8988T (cell line): ENCODE data around the gene LILRA6.
A peak's percentile ranks its signal among the peaks of the same experiment; 100 is the strongest.
"Not testable (repeated sequence)": the region's sequence is repeated elsewhere in the genome, so short reads cannot be mapped to it uniquely, and the experiment has no call there.

ENCODE experiments used
- DNase-seq: peaks from one replicate; pipeline ENCODE4 v3.0.0; 2011

Gene LILRA6

DNA sequence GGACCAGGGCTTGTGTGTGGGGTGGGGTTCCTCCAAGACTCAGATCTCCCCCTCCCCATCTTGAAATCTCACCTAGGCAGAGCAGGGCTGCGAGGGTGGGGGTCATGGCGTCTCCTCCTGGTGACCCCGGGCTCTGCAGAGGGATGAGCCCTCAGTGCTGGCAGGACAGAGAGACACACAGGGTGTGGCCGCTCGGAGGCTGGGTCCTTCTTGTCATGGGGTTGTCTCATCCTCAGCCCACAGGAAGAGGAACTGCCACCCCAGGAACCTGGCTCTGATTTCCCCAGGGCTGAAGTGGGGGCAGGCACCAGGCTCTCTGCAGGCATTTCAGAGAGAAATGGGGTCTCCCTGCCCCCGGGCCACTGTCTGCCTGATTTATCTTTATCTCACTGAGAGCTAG lies at the start of gene LILRA6:
Gene LILRA6, minus strand, starts transcription at position 145 of the 400 bp plus-strand sequence.
- not testable (repeated sequence) for DNase-seq

GRCh38 chr19:54289160-54289559 lies 46.6 kb upstream of the LILRA6 start:
- DNase-seq, result not testable (repeated sequence)

- peak; percentile 26 for DNase-seq
These were observed 44.9 kb upstream of the LILRA6 start for GRCh38 chr19:54287456-54287855.

GRCh38 chr19:54286283-54286682 lies 43.7 kb upstream of the LILRA6 start:
- not testable (repeated sequence) for DNase-seq

DNA sequence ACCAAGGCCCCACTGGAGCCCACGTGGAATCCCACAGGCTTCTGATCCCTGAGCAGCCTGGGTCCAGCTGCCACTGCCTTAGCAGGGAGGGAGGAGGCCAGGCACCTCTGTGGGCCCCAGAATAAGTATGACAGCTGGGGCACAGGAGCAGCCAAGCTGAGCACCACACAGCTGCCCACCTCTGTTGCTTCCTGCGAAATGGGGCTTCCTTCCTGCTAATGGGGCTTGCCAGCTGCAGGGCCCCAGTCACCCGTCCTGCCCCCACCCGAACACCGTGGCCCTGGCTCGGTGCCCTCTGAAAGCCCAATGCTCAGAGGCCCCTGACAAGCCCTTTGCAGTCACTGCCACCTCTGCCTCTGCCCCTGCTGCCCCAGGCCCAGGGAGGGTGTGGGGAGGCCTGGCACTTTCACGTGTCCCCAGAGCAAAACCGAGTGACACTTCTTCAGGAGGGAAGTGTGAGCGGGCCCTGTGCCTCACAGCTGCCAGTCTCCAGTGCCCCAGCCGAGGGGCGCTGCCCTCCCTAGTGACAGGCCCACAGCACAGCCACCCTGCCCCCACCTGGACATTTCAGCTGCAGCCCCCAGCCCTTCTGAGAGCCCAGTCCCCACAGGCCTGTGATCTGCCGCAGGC lies 43.0 kb upstream of the LILRA6 start:
- DNase-seq, result not testable (repeated sequence)

GRCh38 chr19:54282686-54283470 lies 40.3 kb upstream of the LILRA6 start:
- DNase-seq, result no peak

- DNase-seq, result not testable (repeated sequence)
These were observed 39.1 kb upstream of the LILRA6 start for GRCh38 chr19:54281729-54282075.

GRCh38 chr19:54281007-54281728 lies 38.6 kb upstream of the LILRA6 start, which contains the start of gene LILRB2:
Gene LILRB2 (minus strand): TSS chr19:54281110. CDS start chr19:54280496, 614 bp downstream.
- no peak for DNase-seq

DNA sequence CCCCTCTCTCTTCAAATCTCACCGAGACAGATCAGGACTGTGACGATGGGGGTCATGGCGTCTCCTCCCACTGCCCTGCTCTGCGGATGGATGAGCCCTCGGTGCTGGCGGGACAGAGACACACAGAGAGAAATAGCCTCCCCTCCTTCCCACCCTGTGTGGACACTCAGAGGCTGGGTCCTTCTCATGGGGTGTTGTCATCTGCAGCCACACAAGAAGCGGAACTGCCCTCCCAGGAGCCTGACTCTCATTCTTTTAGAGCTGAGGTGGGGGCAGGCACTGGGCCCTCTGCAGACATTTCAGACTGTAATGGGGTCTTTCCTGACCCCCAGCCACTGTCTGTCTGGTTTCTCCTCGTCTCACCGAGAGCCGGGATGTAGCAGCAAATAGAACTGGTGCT lies 37.9 kb upstream of the LILRA6 start:
- DNase-seq, result not testable (repeated sequence)

DNA sequence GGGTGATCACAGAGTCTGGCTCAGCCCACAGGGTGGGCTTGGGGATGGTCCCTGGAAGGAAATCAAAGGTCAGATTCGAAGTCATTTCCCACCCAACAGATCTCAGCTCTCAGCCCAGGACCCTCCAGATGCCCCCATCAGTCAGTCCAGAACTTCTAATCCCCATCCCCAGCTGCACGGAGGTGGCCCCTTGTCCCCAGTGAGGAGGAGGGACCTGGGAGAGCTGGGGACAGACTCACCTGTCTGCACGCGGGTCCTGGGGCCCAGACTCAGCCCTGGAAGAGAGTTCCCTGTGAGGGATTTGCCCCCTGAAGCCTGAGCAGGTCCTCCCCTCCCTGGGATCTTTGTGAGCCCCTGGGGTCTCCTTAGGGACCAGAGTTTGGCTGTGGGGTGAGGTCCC lies 37.4 kb upstream of the LILRA6 start:
- not testable (repeated sequence) for DNase-seq

DNA sequence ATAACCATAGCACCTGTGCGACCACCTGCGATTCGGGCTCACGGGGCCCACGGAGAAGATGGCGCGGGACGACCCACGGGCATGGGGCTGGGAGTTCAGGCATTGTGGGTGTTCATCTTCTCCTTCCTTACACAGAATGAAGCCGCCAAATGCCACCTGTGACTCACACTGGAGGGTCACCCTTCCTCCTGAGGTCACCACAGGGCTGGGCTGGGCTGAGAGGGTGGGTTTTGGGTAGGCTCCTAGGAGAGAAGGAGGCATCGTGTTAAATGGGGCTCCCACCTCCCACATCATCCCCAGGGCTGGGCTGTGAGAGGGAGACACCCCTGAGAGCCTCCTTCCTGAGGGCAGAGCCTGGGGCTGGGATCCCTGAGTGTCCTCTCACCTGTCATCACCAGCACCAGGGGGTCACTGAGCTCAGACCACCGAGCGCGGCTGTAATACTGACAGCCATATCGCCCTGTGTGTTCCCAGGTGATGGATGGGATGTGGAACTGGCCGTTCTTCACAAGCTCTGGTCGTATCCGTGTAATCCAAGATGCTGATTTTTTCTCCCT lies 36.9 kb upstream of the LILRA6 start:
- no peak for DNase-seq

DNA sequence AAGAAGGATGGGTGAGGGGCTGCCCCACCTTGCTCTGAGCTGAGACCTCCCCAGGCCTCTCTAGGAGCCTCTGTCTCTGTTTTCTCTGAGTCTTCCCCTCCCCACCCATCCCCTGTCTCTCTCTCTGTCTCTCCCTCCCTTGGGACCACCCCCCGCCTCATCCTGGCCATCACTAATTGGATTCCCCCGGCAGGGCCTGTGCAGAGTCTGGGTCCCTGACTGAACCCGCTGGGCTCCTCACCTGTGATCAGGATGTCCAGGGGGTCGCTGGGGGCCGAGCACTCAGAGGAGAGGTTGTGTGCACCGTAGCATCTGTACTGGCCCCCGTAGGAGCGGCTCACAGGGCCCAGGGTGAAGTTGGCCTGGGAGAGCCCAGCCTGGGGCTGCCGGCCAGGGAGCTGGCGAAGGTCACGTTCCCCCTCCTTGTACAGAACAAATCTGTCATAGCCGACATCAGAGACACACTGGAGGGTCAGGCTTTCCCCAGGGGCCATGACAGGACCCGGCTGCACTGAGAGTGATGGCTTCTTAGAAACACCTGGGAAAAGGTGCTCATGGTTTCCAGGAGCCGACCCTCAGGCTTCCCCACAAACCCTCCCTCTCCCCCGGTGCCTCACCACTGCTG lies 36.1 kb upstream of the LILRA6 start:
- DNase-seq, result not testable (repeated sequence)

- DNase-seq, result not testable (repeated sequence)
These were observed 35.5 kb upstream of the LILRA6 start for GRCh38 chr19:54278056-54278455.

- not testable (repeated sequence) for DNase-seq
These were observed 34.6 kb upstream of the LILRA6 start for GRCh38 chr19:54277111-54277615.

GRCh38 chr19:54275951-54276350 lies 33.4 kb upstream of the LILRA6 start:
- no peak for DNase-seq

- DNase-seq, result not testable (repeated sequence)
These were observed 31.9 kb upstream of the LILRA6 start for GRCh38 chr19:54274516-54274915.

DNA sequence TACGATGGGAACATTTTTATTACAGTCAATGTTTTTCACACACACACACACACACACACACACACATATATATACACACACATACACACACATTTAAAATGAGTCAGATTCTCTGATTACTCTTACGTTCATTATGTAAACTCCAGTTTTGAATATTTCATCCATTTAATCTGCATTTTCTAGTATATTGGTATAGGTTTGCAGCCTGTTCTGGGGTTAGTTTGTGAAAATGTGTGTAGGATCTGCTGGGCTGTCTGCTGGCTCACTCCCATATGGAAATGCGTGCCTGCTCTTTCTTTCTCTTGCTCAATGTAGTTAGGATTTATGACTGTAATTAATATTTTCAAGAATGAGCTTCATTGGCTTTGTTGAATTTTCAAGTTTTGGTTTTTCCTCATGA lies 31.2 kb upstream of the LILRA6 start:
- no peak for DNase-seq

DNA sequence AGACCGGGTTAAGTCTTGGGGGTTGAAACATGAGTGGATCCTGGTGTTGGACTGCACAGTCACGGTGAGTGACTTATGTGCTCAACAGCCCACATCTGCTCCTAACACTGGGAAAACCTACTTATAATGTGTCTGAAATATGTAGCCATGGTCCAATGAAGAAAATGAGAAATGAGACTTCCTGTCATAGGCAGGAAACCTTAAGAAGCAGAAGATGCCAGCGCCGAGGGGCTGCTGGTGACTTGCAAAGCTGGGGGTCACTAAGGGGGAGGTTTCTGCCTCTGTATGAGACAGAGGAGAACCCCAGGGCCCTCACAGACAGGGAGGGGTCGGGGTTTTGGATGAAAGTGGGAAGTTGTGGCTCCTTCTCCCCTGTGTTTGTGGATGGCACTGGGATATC lies 29.6 kb upstream of the LILRA6 start:
- not testable (repeated sequence) for DNase-seq

GRCh38 chr19:54271587-54271986 lies 29.0 kb upstream of the LILRA6 start:
- not testable (repeated sequence) for DNase-seq

DNA sequence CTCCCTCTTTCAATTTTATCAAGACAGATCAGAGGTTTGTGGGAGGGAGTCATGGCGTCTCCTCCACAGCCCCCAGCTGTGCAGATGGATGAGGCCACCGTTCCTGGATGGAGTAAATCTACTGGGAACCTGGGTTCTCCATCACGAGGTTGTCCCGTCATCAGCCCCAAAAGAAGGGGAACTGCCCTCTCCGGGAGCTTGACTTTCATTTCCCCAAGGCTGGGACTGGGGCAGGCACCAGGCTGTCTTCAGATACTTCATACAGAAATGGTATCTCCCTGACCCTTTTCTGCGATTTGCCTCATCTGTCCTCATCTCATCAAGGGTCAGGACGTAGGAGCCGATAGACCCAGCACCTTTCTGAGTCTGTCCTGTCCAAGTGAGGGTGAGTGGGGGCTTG lies 28.5 kb upstream of the LILRA6 start:
- DNase-seq, result no peak

DNA sequence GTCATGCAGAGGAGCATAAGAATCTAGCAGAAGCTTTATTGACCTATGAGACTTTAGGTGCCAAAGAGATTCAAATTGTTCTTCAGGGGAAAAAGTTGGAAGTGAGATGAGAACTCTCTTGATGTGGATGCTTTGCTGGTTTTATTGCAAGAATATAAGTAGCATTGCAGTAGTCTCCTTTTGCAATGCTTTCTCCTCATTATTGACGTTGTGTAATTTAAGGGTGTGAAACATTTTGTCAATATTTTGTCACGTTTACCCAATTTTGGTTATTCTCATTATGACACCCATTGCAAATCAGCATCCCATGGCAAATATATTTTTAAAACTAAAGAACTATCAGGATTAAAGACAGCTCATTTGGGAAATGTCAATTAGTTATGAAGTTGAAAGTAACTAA lies 26.3 kb upstream of the LILRA6 start:
- no peak for DNase-seq

- no peak for DNase-seq
These were observed 23.5 kb upstream of the LILRA6 start for GRCh38 chr19:54266133-54266532.

- no peak for DNase-seq
These were observed 19.9 kb upstream of the LILRA6 start for GRCh38 chr19:54262470-54262869.
